Activated naive CD8-positive, alpha-beta T cell treated with anti-CD3 and anti-CD28 coated beads for 36 hours (primary cell): ENCODE results near the gene GSTO2. TPM values are rescaled to one million over a fixed set of nuclear protein-coding genes. Genes with fewer than 3 reads are reported as not detected.
"Not testable (repeated sequence)": the region's sequence is repeated elsewhere in the genome, so short reads cannot be mapped to it uniquely, and the experiment has no call there.

ENCODE experiments used
- DNase-seq: peaks from one replicate; pipeline ENCODE4 v3.0.0; 2021
- H3K27ac Mint-ChIP-seq: one replicate; pipeline ENCODE4 v1.8.0; 2022; ENCODE audit warnings: mild to moderate bottlenecking, moderate library complexity, mixed read lengths
- H3K27me3 Mint-ChIP-seq: one replicate; pipeline ENCODE4 v1.8.0; 2022; ENCODE audit warnings: mild to moderate bottlenecking, mixed read lengths
- H3K36me3 Mint-ChIP-seq: one replicate; pipeline ENCODE4 v1.8.0; 2021; ENCODE audit warnings: mild to moderate bottlenecking, mixed read lengths
- H3K4me1 Mint-ChIP-seq: one replicate; pipeline ENCODE4 v1.8.0; 2021; ENCODE audit warnings: mixed read lengths
- H3K4me3 Mint-ChIP-seq: one replicate; pipeline ENCODE4 v1.8.0; 2022; ENCODE audit warnings: mild to moderate bottlenecking, moderate library complexity, mixed read lengths
- H3K9me3 Mint-ChIP-seq: one replicate; pipeline ENCODE4 v1.8.0; 2022; ENCODE audit warnings: mixed read lengths
- total RNA-seq, 2 experiments: library from RNA; stranded (reverse); gene quantifications; one replicate each; pipeline ENCODE4 v1.2.3, GENCODE V29; 2021

GSTO2 gene
- total RNA-seq = 1 to 10 TPM; 1.5 to 2.5 TPM

DNA sequence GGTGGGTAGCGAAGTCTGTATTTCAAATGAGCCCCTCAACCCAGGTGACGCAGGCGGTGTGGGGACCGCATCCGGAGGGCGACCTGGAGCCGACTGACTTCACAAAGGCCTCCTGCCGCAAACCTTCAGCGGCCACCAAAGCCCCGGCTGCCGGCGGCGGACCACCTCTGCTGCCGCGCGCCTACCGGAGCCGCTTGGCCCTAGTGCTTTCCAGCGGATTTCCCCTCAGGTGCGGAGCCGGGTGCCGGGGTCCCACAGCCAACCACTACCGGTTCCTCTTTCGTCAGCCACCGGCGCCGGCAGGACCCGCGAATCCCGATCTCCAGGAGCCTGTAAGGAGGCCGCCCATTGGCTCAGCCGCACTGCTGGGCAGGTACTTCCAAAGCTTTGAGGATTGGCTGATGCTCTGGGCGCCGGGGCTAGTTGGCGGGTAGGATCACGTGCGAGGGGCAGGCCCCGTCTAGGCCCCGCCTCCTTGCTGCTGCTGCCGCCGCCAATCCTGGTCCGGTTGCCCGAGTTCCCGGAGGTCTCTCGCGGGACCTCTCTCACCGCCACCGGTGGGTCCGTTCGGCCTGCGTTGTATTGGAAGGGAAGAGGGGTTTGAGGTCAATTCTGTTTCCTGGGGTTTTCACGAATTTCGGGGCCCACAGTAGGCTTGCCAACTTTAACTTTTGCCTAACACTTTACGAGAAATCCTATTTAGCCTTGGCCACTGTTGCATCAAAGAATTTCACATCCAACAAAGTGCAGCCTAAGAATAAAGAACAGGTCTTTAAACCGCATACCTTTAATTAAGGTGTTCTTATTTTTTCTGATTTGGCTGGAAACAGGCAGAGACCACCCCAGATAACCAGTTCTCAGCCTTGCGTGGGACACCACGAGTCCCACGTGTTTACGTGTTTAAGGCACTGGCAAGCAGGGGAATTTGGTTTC, at the start of gene GSTO2:
Gene GSTO2, plus strand, starts transcription at position 472 of the 933 bp plus-strand sequence. CDS start 5,732 bp downstream, outside the sequence.
- peak; percentile 99 for DNase-seq
- H3K27me3 Mint-ChIP-seq = no peaks in the 10 kb centered on the region
- peak within 1 kb of the TSS; percentile 97 for H3K27ac Mint-ChIP-seq
- peaks cover 38% of the 10 kb centered on the region for H3K36me3 Mint-ChIP-seq
- peak within 1 kb of the TSS; percentile 90 for H3K4me3 Mint-ChIP-seq
- peaks cover 35% of the 10 kb centered on the region for H3K4me1 Mint-ChIP-seq
- no peaks in the 10 kb centered on the region for H3K9me3 Mint-ChIP-seq

DNA sequence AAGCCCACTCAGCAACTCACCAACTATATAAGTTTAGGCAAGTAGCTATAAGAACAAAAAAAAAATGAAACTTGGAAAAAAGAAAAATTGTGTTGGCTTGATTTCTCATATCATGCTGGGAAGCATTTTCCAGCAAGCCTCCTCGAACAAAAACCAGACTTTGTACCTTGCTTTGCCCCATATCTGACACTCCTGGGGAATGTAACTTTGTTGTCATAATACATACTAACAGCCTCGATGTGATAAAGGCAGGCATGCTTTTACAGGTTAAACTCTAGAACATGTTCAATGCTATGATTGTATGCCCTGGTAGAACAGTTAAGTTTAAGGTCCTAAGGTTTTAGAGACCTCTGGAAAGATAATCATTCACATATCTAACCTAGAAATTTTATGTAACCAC, 48.5 kb upstream of the GSTO2 start:
- no peaks in the 10 kb centered on the region for H3K36me3 Mint-ChIP-seq
- no peak overlapping the region for H3K4me3 Mint-ChIP-seq
- peaks cover 17% of the 10 kb centered on the region for H3K27me3 Mint-ChIP-seq
- H3K4me1 Mint-ChIP-seq = no peaks in the 10 kb centered on the region
- H3K27ac Mint-ChIP-seq = no peak overlapping the region
- no peaks in the 10 kb centered on the region for H3K9me3 Mint-ChIP-seq
- DNase-seq = no peak

DNA sequence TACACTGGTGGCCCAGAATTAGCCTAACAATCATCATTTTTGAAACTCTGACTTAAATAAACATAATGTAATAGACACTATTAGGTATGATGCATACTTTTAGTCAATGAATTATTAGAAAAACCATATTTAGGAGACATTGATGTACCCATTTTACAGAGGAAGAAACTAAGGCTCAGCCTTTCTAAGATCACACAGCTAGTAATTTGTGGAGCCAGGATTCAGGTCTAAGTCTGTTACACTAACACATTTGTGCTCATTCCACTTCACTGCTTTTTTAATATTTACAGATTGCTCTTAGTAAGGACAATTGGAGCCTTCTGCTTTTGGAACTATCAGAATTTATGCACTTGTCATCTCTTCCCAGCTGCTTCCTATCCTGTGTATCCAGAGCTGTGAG, 45.7 kb upstream of the GSTO2 start:
- no peak overlapping the region for H3K27ac Mint-ChIP-seq
- no peak for DNase-seq
- H3K9me3 Mint-ChIP-seq = no peaks in the 10 kb centered on the region
- no peak overlapping the region for H3K4me3 Mint-ChIP-seq
- no peaks in the 10 kb centered on the region for H3K4me1 Mint-ChIP-seq
- H3K36me3 Mint-ChIP-seq = no peaks in the 10 kb centered on the region
- peaks cover 16% of the 10 kb centered on the region for H3K27me3 Mint-ChIP-seq

DNA sequence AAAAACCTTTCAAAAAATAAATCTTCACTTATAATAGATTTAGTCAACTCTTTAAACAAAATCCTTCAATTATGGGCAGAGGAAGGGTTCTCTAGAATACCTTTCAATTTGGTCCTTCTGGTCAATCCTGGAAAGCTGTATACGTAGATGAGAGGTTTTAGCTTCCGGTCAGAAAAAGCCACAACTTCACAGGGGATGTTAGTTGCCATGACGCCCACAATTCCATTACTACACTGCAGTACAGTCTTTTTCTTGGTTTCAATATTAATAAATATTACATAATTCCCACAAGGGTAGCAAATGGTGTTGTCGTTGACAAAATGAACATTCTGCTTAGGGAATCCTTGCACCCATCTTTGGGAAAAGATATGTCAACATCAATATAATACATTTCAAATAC, 38.5 kb upstream of the GSTO2 start:
- Mint-ChIP-seq H3K4me3 (no peak overlapping the region), H3K36me3 (no peaks in the 10 kb centered on the region), H3K27ac (no peak overlapping the region), H3K9me3 (peaks cover 8% of the 10 kb centered on the region), H3K27me3 (peaks cover 21% of the 10 kb centered on the region), H3K4me1 (peaks cover 9% of the 10 kb centered on the region)
- DNase-seq = no peak

DNA sequence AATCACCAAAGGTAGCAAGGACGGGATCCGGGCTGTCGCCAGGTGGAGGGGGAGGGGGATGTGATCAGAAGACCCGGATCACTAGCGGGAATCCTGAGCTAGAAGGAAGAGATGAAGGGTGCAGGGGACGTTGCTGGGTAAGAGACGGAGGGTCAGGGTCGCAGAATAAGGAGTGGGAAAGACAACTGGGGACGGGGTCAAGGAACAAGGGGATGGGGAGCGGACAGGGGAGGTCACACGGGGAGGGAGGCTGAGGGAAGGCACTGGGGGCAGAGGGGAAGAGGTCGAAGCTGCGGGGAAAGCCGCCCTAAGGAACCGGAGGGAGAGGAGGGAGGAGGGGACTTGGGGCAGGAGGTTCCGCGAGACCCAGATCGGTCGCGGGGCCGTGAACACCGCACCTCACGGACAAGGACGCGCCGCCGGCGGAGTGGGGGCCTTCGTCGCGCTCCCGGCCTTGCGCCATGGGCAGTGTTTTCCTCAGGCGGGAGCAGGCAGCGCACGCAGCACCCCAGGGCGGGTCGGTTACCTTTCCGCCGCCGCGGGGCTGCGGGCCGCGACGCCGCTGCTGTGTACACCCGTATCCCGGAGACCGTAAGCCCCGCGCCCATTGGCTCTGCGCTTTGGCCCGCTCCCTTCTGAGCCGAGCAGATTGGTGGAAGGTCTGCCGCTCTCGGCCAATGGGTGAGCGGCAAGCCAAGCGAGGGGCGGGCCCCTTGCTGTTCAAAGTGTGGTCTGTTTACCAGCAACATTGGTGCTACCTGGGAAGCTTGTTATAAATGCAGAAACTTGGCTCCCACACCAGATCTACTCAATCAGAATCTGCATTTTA, 37.0 kb upstream of the GSTO2 start, which contains the start of gene CFAP43:
Gene CFAP43, minus strand, starts transcription at position 581 of the 829 bp plus-strand sequence. Its CDS starts 118 bp downstream, at position 463.
- H3K4me3 Mint-ChIP-seq = peak within 1 kb of the TSS; percentile 85
- no peaks in the 10 kb centered on the region for H3K36me3 Mint-ChIP-seq
- DNase-seq = peak; percentile 98
- peaks cover 21% of the 10 kb centered on the region for H3K27me3 Mint-ChIP-seq
- H3K9me3 Mint-ChIP-seq = peaks cover 8% of the 10 kb centered on the region
- H3K27ac Mint-ChIP-seq = no peak within 1 kb of the TSS
- H3K4me1 Mint-ChIP-seq = peaks cover 9% of the 10 kb centered on the region

DNA sequence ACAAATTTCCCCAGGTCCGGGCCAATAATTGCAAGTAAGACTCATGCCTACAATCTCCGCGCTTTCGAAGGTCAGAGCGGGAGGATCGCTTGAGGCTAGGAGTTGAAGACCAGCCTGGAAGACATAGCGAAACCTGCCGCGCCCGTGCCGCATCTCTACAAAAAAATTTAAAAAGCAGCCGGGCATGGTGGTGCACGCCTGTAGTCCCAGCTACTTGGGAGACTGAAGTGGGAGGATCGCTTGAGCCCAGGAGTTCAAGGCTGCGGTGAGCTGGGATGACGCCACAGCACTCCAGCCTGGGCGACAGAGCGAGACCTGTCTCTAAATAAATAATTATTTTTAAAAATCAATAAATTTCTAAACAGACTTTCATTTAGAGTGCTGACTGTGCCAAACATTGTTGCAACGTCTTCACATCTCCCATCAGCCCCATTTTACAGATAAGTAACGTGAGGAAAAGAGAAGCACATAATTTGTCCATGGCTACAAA, 36.3 kb upstream of the GSTO2 start:
- Mint-ChIP-seq H3K27me3 (peaks cover 21% of the 10 kb centered on the region), H3K27ac (no peak overlapping the region), H3K4me1 (peaks cover 9% of the 10 kb centered on the region), H3K9me3 (peaks cover 8% of the 10 kb centered on the region), H3K36me3 (no peaks in the 10 kb centered on the region), H3K4me3 (peak overlapping the region; percentile 85)
- DNase-seq = no peak

DNA sequence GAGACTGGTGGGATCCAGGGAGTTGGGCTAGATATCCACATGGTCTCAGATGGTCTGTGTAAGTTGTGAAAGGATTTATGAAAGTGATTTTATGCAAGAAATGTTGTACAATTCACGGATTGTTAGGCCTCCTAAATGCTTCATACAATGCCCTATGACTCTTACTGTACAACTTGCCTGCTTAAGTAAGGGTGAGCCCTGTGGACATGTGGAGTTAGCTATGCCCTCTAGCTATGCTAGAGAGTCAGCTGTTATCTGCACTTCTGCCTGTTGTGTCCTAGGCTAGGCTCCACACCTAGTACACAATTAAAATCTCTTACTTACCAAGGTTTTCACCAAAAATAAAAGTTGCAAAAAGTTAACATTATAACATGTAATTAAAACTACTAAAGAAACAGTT, 35.2 kb upstream of the GSTO2 start:
- H3K4me1 Mint-ChIP-seq = peaks cover 9% of the 10 kb centered on the region
- H3K27ac Mint-ChIP-seq = no peak overlapping the region
- H3K36me3 Mint-ChIP-seq = no peaks in the 10 kb centered on the region
- H3K27me3 Mint-ChIP-seq = peaks cover 21% of the 10 kb centered on the region
- no peak for DNase-seq
- peak overlapping the region; percentile 42 for H3K4me3 Mint-ChIP-seq
- peaks cover 8% of the 10 kb centered on the region for H3K9me3 Mint-ChIP-seq

DNA sequence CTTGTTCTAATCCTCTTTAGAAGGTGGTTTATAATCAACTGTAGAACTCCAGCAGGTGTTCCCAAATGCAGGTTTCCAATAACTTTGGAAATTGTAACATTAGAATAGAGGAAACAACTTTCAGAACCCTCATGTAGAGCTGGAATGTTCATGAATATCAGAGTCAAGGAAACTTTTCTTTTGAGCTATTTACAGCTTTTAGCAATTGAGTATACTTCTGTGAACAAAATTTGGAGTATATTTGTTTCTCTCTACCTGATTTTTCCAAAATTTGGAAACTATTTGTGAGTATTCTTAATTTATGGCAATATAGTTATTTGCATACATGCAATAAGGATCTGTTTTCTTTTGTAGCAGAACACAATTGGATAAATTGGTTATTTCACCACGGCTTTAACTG, 34.0 kb upstream of the GSTO2 start:
- H3K9me3 Mint-ChIP-seq = peaks cover 8% of the 10 kb centered on the region
- DNase-seq = no peak
- no peaks in the 10 kb centered on the region for H3K36me3 Mint-ChIP-seq
- H3K27me3 Mint-ChIP-seq = peaks cover 22% of the 10 kb centered on the region
- H3K4me3 Mint-ChIP-seq = no peak overlapping the region
- H3K4me1 Mint-ChIP-seq = peaks cover 9% of the 10 kb centered on the region
- no peak overlapping the region for H3K27ac Mint-ChIP-seq

DNA sequence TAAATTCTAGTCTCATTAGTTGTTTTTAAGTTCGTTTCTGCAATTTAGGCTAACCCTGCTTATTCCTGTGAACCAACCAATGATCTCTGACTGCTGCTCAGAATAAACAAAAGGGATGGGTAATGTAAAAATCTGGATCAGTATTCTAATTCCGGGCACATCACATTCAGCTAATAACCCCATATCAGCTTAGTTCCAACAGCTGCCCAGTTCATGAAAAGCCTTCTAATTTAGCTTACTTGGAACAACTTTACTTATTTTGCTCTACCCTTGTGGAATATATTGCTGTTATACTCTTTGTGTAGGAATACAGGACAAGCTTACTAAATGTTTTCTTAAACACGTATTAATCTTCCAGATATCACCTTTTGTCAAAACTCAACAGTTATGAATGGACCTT, 33.2 kb upstream of the GSTO2 start:
- Mint-ChIP-seq H3K9me3 (peaks cover 8% of the 10 kb centered on the region), H3K36me3 (no peaks in the 10 kb centered on the region), H3K4me3 (no peak overlapping the region), H3K27me3 (peaks cover 26% of the 10 kb centered on the region), H3K27ac (no peak overlapping the region), H3K4me1 (peaks cover 9% of the 10 kb centered on the region)
- DNase-seq = no peak

DNA sequence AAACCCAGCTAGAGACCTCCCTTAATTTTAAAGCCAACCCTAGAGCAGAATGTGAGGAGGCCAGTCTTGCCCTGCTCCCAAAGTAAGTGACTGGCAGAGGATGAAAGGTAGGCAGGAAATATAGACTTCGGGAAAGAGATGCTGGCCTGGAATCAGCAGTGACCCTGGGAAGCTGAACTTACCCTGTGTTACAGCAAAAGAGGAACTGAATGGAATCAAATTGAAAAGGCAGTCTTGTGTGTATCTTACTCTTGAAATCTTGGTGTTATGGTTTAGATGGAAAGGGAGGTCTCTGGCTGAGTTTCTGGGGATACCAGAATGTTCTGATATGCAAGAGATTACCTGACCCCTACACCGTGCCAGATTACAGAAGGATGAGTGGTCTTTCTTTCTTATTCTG, 28.9 kb upstream of the GSTO2 start:
- H3K36me3 Mint-ChIP-seq = no peaks in the 10 kb centered on the region
- no peaks in the 10 kb centered on the region for H3K4me1 Mint-ChIP-seq
- H3K27ac Mint-ChIP-seq = no peak overlapping the region
- DNase-seq = no peak
- H3K4me3 Mint-ChIP-seq = no peak overlapping the region
- no peaks in the 10 kb centered on the region for H3K9me3 Mint-ChIP-seq
- H3K27me3 Mint-ChIP-seq = peaks cover 21% of the 10 kb centered on the region

DNA sequence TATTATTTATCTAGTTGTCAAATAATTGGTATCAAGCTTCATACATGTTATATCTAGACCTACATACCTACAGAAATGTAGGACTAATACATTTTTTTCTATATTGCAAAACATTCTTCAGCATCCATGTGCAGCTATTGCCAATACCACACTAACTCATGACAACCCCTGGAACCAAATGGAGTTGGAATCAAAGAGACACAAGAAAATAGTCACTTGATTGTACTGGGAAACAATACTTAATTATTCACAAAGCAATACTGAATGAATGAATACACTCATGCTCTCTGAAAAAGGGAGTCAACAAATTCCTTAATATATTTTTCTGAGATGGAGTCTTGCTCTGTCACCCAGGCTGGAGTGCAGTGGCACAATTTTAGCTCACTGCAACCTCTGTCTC, 26.4 kb upstream of the GSTO2 start:
- H3K27me3 Mint-ChIP-seq = peaks cover 25% of the 10 kb centered on the region
- no peak overlapping the region for H3K4me3 Mint-ChIP-seq
- H3K36me3 Mint-ChIP-seq = no peaks in the 10 kb centered on the region
- DNase-seq = no peak
- H3K9me3 Mint-ChIP-seq = peaks cover 1% of the 10 kb centered on the region
- H3K27ac Mint-ChIP-seq = no peak overlapping the region
- peaks cover 10% of the 10 kb centered on the region for H3K4me1 Mint-ChIP-seq

DNA sequence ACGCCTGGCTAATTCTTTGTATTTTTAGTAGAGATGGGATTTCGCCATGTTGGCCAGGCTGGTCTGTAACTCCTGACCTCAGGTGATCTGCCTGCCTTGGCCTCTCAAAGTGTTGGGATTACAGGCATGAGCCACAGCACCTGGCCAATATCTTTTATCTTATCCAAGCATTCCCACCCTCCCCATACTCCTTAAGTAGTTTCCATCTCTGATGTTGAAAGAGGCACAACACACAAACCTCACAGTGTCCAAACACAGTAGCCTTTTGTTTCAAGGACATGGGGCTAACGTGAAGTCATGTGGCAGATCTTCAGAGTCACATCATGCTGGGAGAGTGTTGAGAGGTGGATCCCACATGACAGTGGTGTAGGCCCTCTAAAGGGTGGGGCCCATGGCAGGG, 26.0 kb upstream of the GSTO2 start:
- Mint-ChIP-seq H3K4me1 (peaks cover 10% of the 10 kb centered on the region), H3K27me3 (peaks cover 25% of the 10 kb centered on the region)
- H3K9me3 Mint-ChIP-seq, DNase-seq, H3K36me3 Mint-ChIP-seq, H3K27ac Mint-ChIP-seq, H3K4me3 Mint-ChIP-seq: not testable (repeated sequence)

DNA sequence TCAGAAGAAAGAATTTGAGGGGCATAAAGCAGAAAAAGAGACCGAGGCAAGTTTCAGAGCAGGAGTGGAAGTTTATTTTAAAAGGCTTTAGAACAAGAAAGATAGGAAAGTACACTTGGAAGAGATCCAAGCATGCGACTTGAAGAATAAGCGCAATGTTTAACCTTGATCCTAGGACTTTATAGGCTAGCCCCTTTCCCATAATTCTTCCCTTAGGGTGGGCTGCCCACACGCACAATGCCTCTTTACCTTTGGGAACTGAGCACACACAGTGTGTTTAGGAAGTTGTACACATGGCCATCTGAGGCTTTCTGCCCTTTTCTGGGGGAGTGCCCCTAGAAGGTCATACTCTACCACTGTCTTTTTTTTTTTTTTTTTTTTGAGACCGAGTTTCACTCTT, 25.5 kb upstream of the GSTO2 start:
- Mint-ChIP-seq H3K9me3 (peaks cover 1% of the 10 kb centered on the region), H3K4me1 (peaks cover 10% of the 10 kb centered on the region), H3K27ac (no peak overlapping the region), H3K36me3 (no peaks in the 10 kb centered on the region), H3K27me3 (peaks cover 27% of the 10 kb centered on the region), H3K4me3 (no peak overlapping the region)
- DNase-seq = no peak

DNA sequence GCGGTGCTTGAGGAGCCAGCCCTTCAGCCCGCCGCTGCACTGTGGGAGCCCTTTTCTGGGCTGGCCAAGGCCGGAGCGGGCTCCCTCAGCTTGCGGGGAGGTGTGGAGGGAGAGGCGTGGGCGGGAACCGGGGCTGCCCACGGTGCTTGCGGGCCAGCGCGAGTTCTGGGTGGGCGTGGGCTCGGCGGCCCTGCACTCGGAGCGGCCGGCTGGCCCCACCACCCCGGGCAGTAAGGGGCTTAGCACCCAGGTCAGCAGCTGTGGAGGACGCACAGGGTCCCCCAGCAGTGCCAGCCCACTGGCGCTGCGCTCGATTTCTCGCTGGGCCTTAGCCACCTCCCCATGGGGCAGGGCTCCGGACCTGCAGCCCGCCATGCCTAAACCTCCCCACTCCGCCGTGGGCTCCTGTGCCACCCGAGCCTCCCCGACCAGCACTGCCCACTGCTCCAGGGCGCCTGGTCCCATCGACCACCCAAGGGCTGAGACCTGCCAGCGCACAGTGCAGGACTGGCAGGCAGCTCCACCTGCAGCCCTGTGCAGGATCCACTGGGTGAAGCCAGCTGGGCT, 23.8 kb upstream of the GSTO2 start:
- H3K4me1 Mint-ChIP-seq = peaks cover 10% of the 10 kb centered on the region
- peaks cover 1% of the 10 kb centered on the region for H3K9me3 Mint-ChIP-seq
- no peak for DNase-seq
- no peak overlapping the region for H3K4me3 Mint-ChIP-seq
- no peaks in the 10 kb centered on the region for H3K36me3 Mint-ChIP-seq
- H3K27ac Mint-ChIP-seq = no peak overlapping the region
- H3K27me3 Mint-ChIP-seq = peaks cover 35% of the 10 kb centered on the region

DNA sequence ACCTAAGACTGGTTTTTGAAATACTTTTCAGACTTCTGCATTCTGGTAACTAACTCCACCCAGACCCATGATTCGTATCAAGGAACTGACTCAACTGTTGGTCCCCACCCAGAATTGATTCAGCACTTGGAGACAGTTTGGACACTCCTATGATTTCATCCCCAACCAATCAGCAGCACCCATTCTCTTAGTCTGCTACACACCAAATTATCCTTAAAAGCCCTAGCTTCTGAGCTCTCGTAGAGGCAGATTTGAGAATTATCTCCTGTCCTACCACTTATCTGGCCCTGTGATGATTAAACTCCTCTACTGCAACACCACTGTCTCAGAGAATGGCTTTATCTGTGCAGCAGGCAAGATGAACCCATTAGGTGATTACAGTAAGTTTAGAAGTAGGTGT, 22.0 kb upstream of the GSTO2 start:
- Mint-ChIP-seq H3K36me3 (no peaks in the 10 kb centered on the region), H3K27ac (peak overlapping the region; percentile 66), H3K27me3 (peaks cover 33% of the 10 kb centered on the region), H3K9me3 (peaks cover 1% of the 10 kb centered on the region), H3K4me1 (peaks cover 10% of the 10 kb centered on the region), H3K4me3 (no peak overlapping the region)
- DNase-seq = no peak
